ENCODE measurements around the gene GSK3A. TPM values are rescaled to one million over a fixed set of nuclear protein-coding genes. Genes with fewer than 3 reads are reported as not detected.

The GSK3A gene
- 23.2 and 26.7 TPM in 2 replicates for total RNA-seq (2014; rRNA removed; shearing (Covaris generic))

GRCh38 chr19:42242512-42243409 is at the start of gene GSK3A:
Gene GSK3A (minus strand): TSS chr19:42242602. CDS start chr19:42242465, 137 bp downstream.
- Histone ChIP-seq H3K4me3 (peak within 1 kb of the TSS; percentile 79), H3K9me3 (replicated peaks) (no peaks in the 10 kb centered on the region; the same call in 1 of the 2 replicates), H3K27ac (peak within 1 kb of the TSS; percentile 16; the same call in 1 of the 2 replicates), H3K27me3 (replicated peaks) (no peaks in the 10 kb centered on the region), H3K4me1 (replicated peaks) (peaks cover 38% of the 10 kb centered on the region), H3K36me3 (peaks cover 37% of the 10 kb centered on the region)
- peak; percentile 98 to 99 for DNase-seq (ENCODE audit: low read depth in 1 of 2, low spot score in 2 of 2)

- Histone ChIP-seq H3K9me3 (replicated peaks) (no peaks in the 10 kb centered on the region), H3K36me3 (peaks cover 91% of the 10 kb centered on the region), H3K4me1 (replicated peaks) (no peaks in the 10 kb centered on the region), H3K27ac (no peak overlapping the region), H3K27me3 (replicated peaks) (no peaks in the 10 kb centered on the region), H3K4me3 (no peak overlapping the region)
- DNase-seq (ENCODE audit: low read depth in 1 of 2, low spot score in 2 of 2) = no peak
Observed at GRCh38 chr19:42291435-42291810, 49.0 kb upstream of the GSK3A start.

- DNase-seq (ENCODE audit: low read depth in 1 of 2, low spot score in 2 of 2) = peak; percentile 38 to 76
- H3K27ac ChIP-seq = no peak overlapping the region
- peaks cover 87% of the 10 kb centered on the region for H3K36me3 ChIP-seq
Observed at GRCh38 chr19:42290523-42291434, 48.4 kb upstream of the GSK3A start.

GRCh38 chr19:42290136-42290522 is 47.7 kb upstream of the GSK3A start:
- Histone ChIP-seq H3K27me3 (replicated peaks) (no peaks in the 10 kb centered on the region), H3K36me3 (peaks cover 90% of the 10 kb centered on the region), H3K4me1 (replicated peaks) (peaks cover 6% of the 10 kb centered on the region), H3K27ac (no peak overlapping the region), H3K4me3 (no peak overlapping the region), H3K9me3 (replicated peaks) (no peaks in the 10 kb centered on the region)
- no peak for DNase-seq (ENCODE audit: low read depth in 1 of 2, low spot score in 2 of 2)

More at GRCh38 chr19:42290523-42291434, 48.4 kb upstream of the GSK3A start:
- H3K27me3 ChIP-seq (replicated peaks) = no peaks in the 10 kb centered on the region
- no peaks in the 10 kb centered on the region for H3K9me3 ChIP-seq (replicated peaks)
- H3K4me3 ChIP-seq = no peak overlapping the region
- no peaks in the 10 kb centered on the region; the same call in 1 of the 2 replicates for H3K4me1 ChIP-seq (replicated peaks)

GRCh38 chr19:42289556-42290041 is 47.2 kb upstream of the GSK3A start:
- no peaks in the 10 kb centered on the region for H3K27me3 ChIP-seq (replicated peaks)
- DNase-seq (ENCODE audit: low read depth in 1 of 2, low spot score in 2 of 2) = no peak
- H3K27ac ChIP-seq = no peak overlapping the region
- no peak overlapping the region for H3K4me3 ChIP-seq
- peaks cover 11% of the 10 kb centered on the region for H3K4me1 ChIP-seq (replicated peaks)
- H3K9me3 ChIP-seq (replicated peaks) = 0 out of 2 replicates have a peak, but pooled peaks cover 1% of the 10 kb centered on the region
- peaks cover 89% of the 10 kb centered on the region for H3K36me3 ChIP-seq

- no peak overlapping the region for H3K27ac ChIP-seq
- peaks cover 13% of the 10 kb centered on the region for H3K4me1 ChIP-seq (replicated peaks)
- H3K9me3 ChIP-seq (replicated peaks) = 0 out of 2 replicates have a peak, but pooled peaks cover 2% of the 10 kb centered on the region
- no peak for DNase-seq (ENCODE audit: low read depth in 1 of 2, low spot score in 2 of 2)
- H3K27me3 ChIP-seq (replicated peaks) = no peaks in the 10 kb centered on the region
- H3K36me3 ChIP-seq = peaks cover 83% of the 10 kb centered on the region
- H3K4me3 ChIP-seq = no peak overlapping the region
Observed at GRCh38 chr19:42288881-42289555, 46.6 kb upstream of the GSK3A start.

GRCh38 chr19:42288387-42288786 is 46.0 kb upstream of the GSK3A start:
- Histone ChIP-seq H3K27ac (no peak overlapping the region), H3K4me3 (no peak overlapping the region), H3K9me3 (replicated peaks) (0 out of 2 replicates have a peak, but pooled peaks cover 2% of the 10 kb centered on the region), H3K36me3 (peaks cover 76% of the 10 kb centered on the region), H3K4me1 (replicated peaks) (peaks cover 15% of the 10 kb centered on the region), H3K27me3 (replicated peaks) (no peaks in the 10 kb centered on the region)
- DNase-seq (ENCODE audit: low read depth in 1 of 2, low spot score in 2 of 2) = no peak

GRCh38 chr19:42287827-42288107 is 45.4 kb upstream of the GSK3A start:
- Histone ChIP-seq H3K4me3 (no peak overlapping the region), H3K27ac (no peak overlapping the region), H3K9me3 (replicated peaks) (0 out of 2 replicates have a peak, but pooled peaks cover 2% of the 10 kb centered on the region), H3K4me1 (replicated peaks) (peaks cover 21% of the 10 kb centered on the region), H3K36me3 (peaks cover 70% of the 10 kb centered on the region), H3K27me3 (replicated peaks) (no peaks in the 10 kb centered on the region)
- no peak for DNase-seq (ENCODE audit: low read depth in 1 of 2, low spot score in 2 of 2)

GRCh38 chr19:42287017-42287826 is 44.8 kb upstream of the GSK3A start:
- Histone ChIP-seq H3K4me3 (no peak overlapping the region), H3K27me3 (replicated peaks) (no peaks in the 10 kb centered on the region), H3K27ac (no peak overlapping the region), H3K36me3 (peaks cover 65% of the 10 kb centered on the region), H3K4me1 (replicated peaks) (peaks cover 27% of the 10 kb centered on the region), H3K9me3 (replicated peaks) (0 out of 2 replicates have a peak, but pooled peaks cover 2% of the 10 kb centered on the region)
- no peak for DNase-seq (ENCODE audit: low read depth in 1 of 2, low spot score in 2 of 2)

GRCh38 chr19:42286349-42287016 is 44.1 kb upstream of the GSK3A start:
- peaks cover 57% of the 10 kb centered on the region for H3K36me3 ChIP-seq
- H3K27ac ChIP-seq = no peak overlapping the region
- peaks cover 34% of the 10 kb centered on the region for H3K4me1 ChIP-seq (replicated peaks)
- no peaks in the 10 kb centered on the region for H3K27me3 ChIP-seq (replicated peaks)
- no peak overlapping the region for H3K4me3 ChIP-seq
- H3K9me3 ChIP-seq (replicated peaks) = 0 out of 2 replicates have a peak, but pooled peaks cover 2% of the 10 kb centered on the region
- DNase-seq (ENCODE audit: low read depth in 1 of 2, low spot score in 2 of 2) = no peak

- Histone ChIP-seq H3K4me1 (replicated peaks) (peaks cover 39% of the 10 kb centered on the region), H3K27ac (no peak overlapping the region), H3K36me3 (peaks cover 52% of the 10 kb centered on the region), H3K27me3 (replicated peaks) (no peaks in the 10 kb centered on the region), H3K9me3 (replicated peaks) (0 out of 2 replicates have a peak, but pooled peaks cover 2% of the 10 kb centered on the region), H3K4me3 (no peak overlapping the region)
- no peak for DNase-seq (ENCODE audit: low read depth in 1 of 2, low spot score in 2 of 2)
Observed at GRCh38 chr19:42285988-42286348, 43.6 kb upstream of the GSK3A start.

GRCh38 chr19:42285541-42285941 is 43.1 kb upstream of the GSK3A start:
- Histone ChIP-seq H3K9me3 (replicated peaks) (0 out of 2 replicates have a peak, but pooled peaks cover 2% of the 10 kb centered on the region), H3K4me3 (no peak overlapping the region), H3K27me3 (replicated peaks) (no peaks in the 10 kb centered on the region), H3K36me3 (peaks cover 48% of the 10 kb centered on the region), H3K4me1 (replicated peaks) (peaks cover 41% of the 10 kb centered on the region), H3K27ac (no peak overlapping the region)
- DNase-seq (ENCODE audit: low read depth in 1 of 2, low spot score in 2 of 2) = no peak

Data from SJSA1 (cell line).